Astrocyte (in vitro differentiated cells and primary cell): Measurements from ENCODE around the gene OPN1SW.

Experiments used
- EZH2 ChIP-seq: IDR thresholded peaks from 2 replicates; pipeline ENCODE4 v1.6.1; 2012; ENCODE audit warnings: mild to moderate bottlenecking, low read length, inconsistent platforms; ENCODE audit not compliant: insufficient read depth
- TF ChIP-seq, protein P1 (sequence below): IDR thresholded peaks from 2 replicates; pipeline ENCODE4 v1.5.1; 2011; ENCODE audit warnings: low read depth, mild to moderate bottlenecking, inconsistent platforms, low read length, moderate library complexity; ENCODE audit not compliant: insufficient read depth

DNA sequence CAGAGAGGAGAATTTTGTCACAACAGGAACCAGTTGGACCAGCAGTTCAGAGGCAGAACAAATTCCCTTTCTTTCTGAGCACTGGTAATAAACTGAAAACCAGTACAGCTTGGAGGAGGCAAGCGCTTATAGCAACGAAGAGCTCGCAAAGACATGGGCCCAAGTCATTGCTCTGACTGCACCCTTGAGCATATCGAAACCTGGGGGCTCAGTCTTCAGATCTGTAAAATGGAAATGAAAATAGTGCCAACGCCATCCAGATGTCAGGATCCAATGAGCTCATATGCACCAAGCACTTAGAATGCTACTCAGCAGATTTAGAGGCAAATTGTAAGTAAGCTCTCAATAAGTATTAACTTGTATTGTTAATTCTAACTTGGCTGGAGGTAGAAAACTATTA, 50.9 kb downstream of the OPN1SW start:
- TF ChIP-seq, protein P1, sequence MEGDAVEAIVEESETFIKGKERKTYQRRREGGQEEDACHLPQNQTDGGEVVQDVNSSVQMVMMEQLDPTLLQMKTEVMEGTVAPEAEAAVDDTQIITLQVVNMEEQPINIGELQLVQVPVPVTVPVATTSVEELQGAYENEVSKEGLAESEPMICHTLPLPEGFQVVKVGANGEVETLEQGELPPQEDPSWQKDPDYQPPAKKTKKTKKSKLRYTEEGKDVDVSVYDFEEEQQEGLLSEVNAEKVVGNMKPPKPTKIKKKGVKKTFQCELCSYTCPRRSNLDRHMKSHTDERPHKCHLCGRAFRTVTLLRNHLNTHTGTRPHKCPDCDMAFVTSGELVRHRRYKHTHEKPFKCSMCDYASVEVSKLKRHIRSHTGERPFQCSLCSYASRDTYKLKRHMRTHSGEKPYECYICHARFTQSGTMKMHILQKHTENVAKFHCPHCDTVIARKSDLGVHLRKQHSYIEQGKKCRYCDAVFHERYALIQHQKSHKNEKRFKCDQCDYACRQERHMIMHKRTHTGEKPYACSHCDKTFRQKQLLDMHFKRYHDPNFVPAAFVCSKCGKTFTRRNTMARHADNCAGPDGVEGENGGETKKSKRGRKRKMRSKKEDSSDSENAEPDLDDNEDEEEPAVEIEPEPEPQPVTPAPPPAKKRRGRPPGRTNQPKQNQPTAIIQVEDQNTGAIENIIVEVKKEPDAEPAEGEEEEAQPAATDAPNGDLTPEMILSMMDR: no peak
- TF ChIP-seq EZH2: no peak
